Muscle layer of colon (tissue), 2 donors: ENCODE measurements around the gene CELA2A.
A peak's percentile ranks its signal among the peaks of the same experiment; 100 is the strongest.

Experiments
- H3K27ac ChIP-seq: one replicate; pipeline ENCODE4 v1.7.0; 2013; ENCODE audit warnings: low read depth, mild to moderate bottlenecking, low read length, moderate library complexity
- H3K27me3 ChIP-seq, 2 donors: one replicate each; pipeline ENCODE4 v1.7.0; 2013; ENCODE audit warnings: low read length in 2 of 2, mild to moderate bottlenecking in 2 of 2; ENCODE audit not compliant: insufficient read depth in 2 of 2, control insufficient read depth in 1 of 2
- H3K36me3 ChIP-seq: one replicate; pipeline ENCODE4 v1.7.0; 2013; ENCODE audit warnings: mild to moderate bottlenecking, low read length; ENCODE audit not compliant: insufficient read depth
- H3K4me1 ChIP-seq: one replicate; pipeline ENCODE4 v1.7.0; 2013; ENCODE audit warnings: mild to moderate bottlenecking, low read length; ENCODE audit not compliant: insufficient read depth
- H3K4me3 ChIP-seq, 2 donors: one replicate each; pipeline ENCODE4 v1.7.0; 2013; ENCODE audit warnings: low read length in 2 of 2, low read depth in 1 of 2, mild to moderate bottlenecking in 1 of 2, moderate library complexity in 1 of 2
- H3K9ac ChIP-seq: one replicate; pipeline ENCODE4 v1.7.0; 2013; ENCODE audit warnings: low read length
- H3K9me3 ChIP-seq: one replicate; pipeline ENCODE4 v1.7.0; 2013; ENCODE audit warnings: mild to moderate bottlenecking, low read length
- donor health status: abdominal sarcoma.
- donor health status: Adenocarcinoma of cecum.

CELA2A gene

DNA sequence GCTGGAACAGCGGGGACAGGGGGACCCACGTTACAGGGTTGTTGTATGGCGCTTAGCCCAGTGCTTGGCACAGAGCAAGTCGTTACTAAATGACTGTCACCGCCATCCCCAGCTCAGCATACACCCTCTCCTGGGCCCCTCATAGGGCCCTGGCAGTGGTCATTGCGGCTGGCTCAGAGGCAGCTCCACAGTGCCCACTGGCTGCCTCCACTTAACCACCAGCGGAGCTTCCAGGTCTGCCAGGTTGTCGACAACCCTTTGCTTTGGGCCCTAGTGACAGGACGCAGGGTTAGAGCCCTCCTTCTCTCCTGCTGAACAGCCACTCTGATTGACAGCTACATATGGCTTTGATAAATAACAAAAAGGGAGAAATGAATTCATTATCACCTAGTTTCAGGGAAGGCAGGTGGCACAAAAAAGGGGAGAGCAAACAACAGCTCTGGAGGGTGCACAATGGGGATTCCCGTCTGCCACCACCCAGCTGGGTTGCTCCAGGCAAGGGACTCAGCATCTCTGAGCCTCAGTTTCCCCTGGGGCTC lies 42.0 kb upstream of the CELA2A start:
- H3K27ac ChIP-seq: no peak overlapping the region
- H3K4me1 ChIP-seq: peaks cover 53% of the 10 kb centered on the region
- H3K9ac ChIP-seq: no peak overlapping the region

GRCh38 chr1:15417059-15417934 lies 39.2 kb upstream of the CELA2A start:
- Histone ChIP-seq H3K4me3 (no peak overlapping the region), H3K4me1 (peaks cover 50% of the 10 kb centered on the region), H3K27ac (peak overlapping the region; percentile 3)

More for the DNA sequence above, 42.0 kb upstream of the CELA2A start:
- no peaks in the 10 kb centered on the region for H3K27me3 ChIP-seq
- no peaks in the 10 kb centered on the region for H3K36me3 ChIP-seq
- no peak overlapping the region for H3K4me3 ChIP-seq
- no peaks in the 10 kb centered on the region for H3K9me3 ChIP-seq

DNA sequence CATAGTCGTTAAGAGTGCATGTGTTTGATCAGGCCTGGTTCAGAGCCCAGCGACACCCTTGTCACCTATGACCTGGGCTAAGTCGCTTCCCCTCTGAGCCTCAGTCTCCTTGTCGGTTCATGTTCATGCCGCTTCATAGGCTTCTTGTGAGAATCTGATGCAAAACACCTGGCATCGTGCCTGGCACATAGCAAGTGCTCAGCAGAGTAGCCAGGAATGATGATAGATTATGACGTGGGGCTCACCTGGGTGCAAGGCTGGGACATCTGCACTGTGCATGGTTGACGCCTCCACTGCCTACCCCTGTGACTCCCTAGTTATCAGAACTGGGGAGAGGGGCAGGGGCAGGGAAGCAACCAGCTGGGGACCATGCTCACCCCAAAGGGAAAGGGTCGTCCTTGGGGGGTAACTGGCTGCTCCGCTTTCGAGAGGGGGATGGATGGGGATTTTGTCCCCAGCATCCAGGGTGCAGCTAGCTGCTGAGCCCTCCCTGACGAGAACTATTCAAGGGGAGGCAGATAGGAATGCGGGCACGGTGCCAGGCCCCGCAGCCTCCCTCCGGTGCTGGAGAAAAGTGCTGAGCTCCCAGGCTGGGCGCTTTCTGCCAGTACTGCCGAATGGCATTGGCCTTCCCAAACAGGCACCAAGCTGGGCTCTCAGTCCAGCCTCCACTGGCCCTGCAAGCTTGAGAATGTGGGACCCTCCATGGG lies 37.6 kb upstream of the CELA2A start:
- H3K9ac ChIP-seq: no peak overlapping the region
- peaks cover 36% of the 10 kb centered on the region for H3K4me1 ChIP-seq
- H3K27me3 ChIP-seq: no peaks in the 10 kb centered on the region
- H3K36me3 ChIP-seq: peaks cover 4% of the 10 kb centered on the region
- H3K27ac ChIP-seq: no peak overlapping the region
- no peaks in the 10 kb centered on the region for H3K9me3 ChIP-seq
- H3K4me3 ChIP-seq: no peak overlapping the region

More at GRCh38 chr1:15417059-15417934, 39.2 kb upstream of the CELA2A start:
- H3K9ac ChIP-seq: no peak overlapping the region
- no peaks in the 10 kb centered on the region for H3K9me3 ChIP-seq
- no peaks in the 10 kb centered on the region for H3K27me3 ChIP-seq
- no peaks in the 10 kb centered on the region for H3K36me3 ChIP-seq

- Histone ChIP-seq H3K9ac (no peak overlapping the region), H3K4me3 (no peak overlapping the region), H3K36me3 (peaks cover 4% of the 10 kb centered on the region), H3K4me1 (peaks cover 34% of the 10 kb centered on the region), H3K9me3 (no peaks in the 10 kb centered on the region), H3K27ac (no peak overlapping the region), H3K27me3 (no peaks in the 10 kb centered on the region)
These were observed 35.6 kb upstream of the CELA2A start for GRCh38 chr1:15420853-15421465.

DNA sequence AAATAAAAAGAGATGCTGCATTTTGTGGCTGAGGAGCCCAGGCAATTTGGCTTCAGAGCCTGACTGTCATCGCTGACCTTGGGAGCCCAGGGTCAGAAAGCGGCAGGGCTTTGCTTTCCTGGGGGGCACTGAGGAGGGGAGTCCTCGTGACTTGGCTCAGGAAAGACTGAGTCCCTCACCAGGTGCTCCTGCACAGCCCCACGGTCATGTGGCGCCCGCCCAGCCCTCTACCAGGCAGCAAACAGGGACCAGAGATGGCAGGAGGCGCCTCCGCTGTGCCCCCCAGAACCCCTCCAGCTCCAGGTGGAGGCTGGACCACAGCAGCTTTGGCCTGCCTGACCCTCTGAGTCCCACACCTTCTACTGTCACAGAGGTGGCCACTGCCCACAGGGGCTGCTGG lies 33.7 kb upstream of the CELA2A start:
- Histone ChIP-seq H3K4me1 (peaks cover 40% of the 10 kb centered on the region), H3K9me3 (no peaks in the 10 kb centered on the region), H3K4me3 (no peak overlapping the region), H3K9ac (no peak overlapping the region), H3K27me3 (no peaks in the 10 kb centered on the region), H3K27ac (no peak overlapping the region), H3K36me3 (peaks cover 4% of the 10 kb centered on the region)

- peaks cover 40% of the 10 kb centered on the region for H3K4me1 ChIP-seq
- peaks cover 4% of the 10 kb centered on the region for H3K36me3 ChIP-seq
- no peak overlapping the region for H3K9ac ChIP-seq
- H3K27ac ChIP-seq: no peak overlapping the region
- H3K9me3 ChIP-seq: no peaks in the 10 kb centered on the region
- no peak overlapping the region for H3K4me3 ChIP-seq
- H3K27me3 ChIP-seq: no peaks in the 10 kb centered on the region
These were observed 33.0 kb upstream of the CELA2A start for GRCh38 chr1:15423355-15424077.

GRCh38 chr1:15424146-15424667 lies 32.3 kb upstream of the CELA2A start:
- Histone ChIP-seq H3K9me3 (no peaks in the 10 kb centered on the region), H3K4me3 (no peak overlapping the region), H3K4me1 (peaks cover 34% of the 10 kb centered on the region), H3K27me3 (no peaks in the 10 kb centered on the region), H3K36me3 (peaks cover 4% of the 10 kb centered on the region), H3K27ac (no peak overlapping the region), H3K9ac (no peak overlapping the region)

- Histone ChIP-seq H3K4me3 (no peak overlapping the region), H3K27me3 (no peaks in the 10 kb centered on the region), H3K4me1 (peaks cover 30% of the 10 kb centered on the region), H3K27ac (no peak overlapping the region), H3K9ac (no peak overlapping the region), H3K9me3 (no peaks in the 10 kb centered on the region), H3K36me3 (peaks cover 4% of the 10 kb centered on the region)
These were observed 31.6 kb upstream of the CELA2A start for GRCh38 chr1:15424981-15425380.

DNA sequence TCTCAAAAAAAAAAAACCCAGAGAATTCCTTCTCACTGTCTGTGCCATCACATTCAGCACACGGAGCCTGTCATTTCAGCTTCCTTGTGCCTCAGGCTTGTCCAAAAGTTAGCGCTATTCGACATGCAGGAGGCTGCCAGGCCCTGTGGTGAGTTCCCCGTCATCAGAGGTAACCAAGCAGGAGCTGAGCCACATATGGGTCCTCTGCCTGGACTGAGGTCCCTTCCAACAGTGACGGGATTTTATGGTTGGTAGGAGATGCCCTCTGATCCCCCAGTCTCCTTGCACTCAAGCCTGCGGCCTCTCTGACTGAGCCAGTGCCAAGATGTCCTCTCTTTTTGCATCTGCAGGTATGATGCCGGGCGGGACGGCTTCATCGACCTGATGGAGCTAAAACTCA lies 31.0 kb upstream of the CELA2A start:
- H3K4me1 ChIP-seq: peaks cover 30% of the 10 kb centered on the region
- no peaks in the 10 kb centered on the region for H3K9me3 ChIP-seq
- H3K4me3 ChIP-seq: no peak overlapping the region
- no peak overlapping the region for H3K27ac ChIP-seq
- peaks cover 4% of the 10 kb centered on the region for H3K36me3 ChIP-seq
- no peak overlapping the region for H3K9ac ChIP-seq
- no peaks in the 10 kb centered on the region for H3K27me3 ChIP-seq

- H3K9me3 ChIP-seq: no peaks in the 10 kb centered on the region
- peak overlapping the region; percentile 95 for H3K27ac ChIP-seq
- peaks cover 4% of the 10 kb centered on the region for H3K36me3 ChIP-seq
- no peak overlapping the region for H3K4me3 ChIP-seq
- no peaks in the 10 kb centered on the region for H3K27me3 ChIP-seq
- peak overlapping the region; percentile 9 for H3K9ac ChIP-seq
- peaks cover 29% of the 10 kb centered on the region for H3K4me1 ChIP-seq
These were observed 30.6 kb upstream of the CELA2A start for GRCh38 chr1:15425958-15426357.
